K562 (cell line): ENCODE measurements around the gene CHRNB4. TPM values are rescaled to one million over a fixed set of nuclear protein-coding genes. Genes with fewer than 3 reads are reported as not detected.
A peak's percentile ranks its signal among the peaks of the same experiment; 100 is the strongest.

Source experiments
- ATAC-seq: fragments of 200-7000 bp; cut with Tn5 transposase; 3 replicates; pipeline ENCODE4 v1.9.1; 2020; ENCODE audit warnings: moderate library complexity
- BruUV-seq: library from RNA; stranded (reverse); fragments of 400-500 nt; replicated peaks from 2 replicates; lab custom pipeline; 2021; lab: Mats Ljungman, UMichigan
- CTCF ChIA-PET: fragments of 300-600 bp; formaldehyde crosslinking; extraction: SDS; loops from one replicate; lab custom pipeline; 2021; ENCODE audit warnings: low intra/inter-chr PET ratio; lab: Yijun Ruan, JAX
- POLR2A ChIA-PET: fragments of 300-600, 350-650 bp; sonication (Branson Sonifier 250); formaldehyde crosslinking; extraction: SDS; loops from one replicate; lab custom pipeline; 2021; ENCODE audit warnings: antibody characterized with exemption, inconsistent platforms; lab: Yijun Ruan, JAX
- DNase-seq, 4 experiments: peaks; one replicate each; pipeline versions ENCODE4 v3.0.0 to v3.0.0-alpha.2; 2011 to 2018; ENCODE audit warnings: low spot score in 3 of 4, mixed read lengths in 3 of 4; ENCODE audit errors: extremely low read depth in 1 of 4
- FAIRE-seq: peaks from 2 replicates; lab custom pipeline; 2011; peaks lifted over from hg19 to GRCh38; lab: Jason Lieb, UNC
- H2AFZ ChIP-seq: 2 replicates; pipeline ENCODE4 v1.6.0; 2011; ENCODE audit warnings: low read depth, low read length, control low read depth, inconsistent platforms
- H3K27ac ChIP-seq: fragments of 200-600 bp; 3 replicates; pipeline ENCODE4 v1.8.0; 2011; ENCODE audit warnings: low read depth, mild to moderate bottlenecking, control low read depth, inconsistent platforms, low read length, moderate library complexity, mixed read lengths; ENCODE audit errors: extremely low read depth
- H3K27me3 ChIP-seq, 2 experiments: fragments of 300-600 bp in 1 of 2; 2 replicates in 1 of 2; 3 replicates in 1 of 2; pipeline versions ENCODE4 v1.6.0 to v1.8.0; 2011; ENCODE audit warnings: inconsistent platforms in 2 of 2, low read length in 2 of 2, mild to moderate bottlenecking in 1 of 2, mixed read lengths in 1 of 2, moderate library complexity in 1 of 2; ENCODE audit not compliant: control insufficient read depth in 2 of 2, insufficient read depth in 2 of 2
- H3K36me3 ChIP-seq: fragments of 300-600 bp; 3 replicates; pipeline ENCODE4 v1.8.0; 2011; ENCODE audit warnings: mild to moderate bottlenecking, low read length, inconsistent platforms; ENCODE audit not compliant: control insufficient read depth, insufficient read depth
- H3K4me1 ChIP-seq, 2 experiments: fragments of 200-600 bp in 1 of 2; replicated peaks in 1 of 2; 2 replicates in 1 of 2; 3 replicates in 1 of 2; pipeline versions ENCODE4 v1.5.1 to v1.8.0; 2011; ENCODE audit warnings: inconsistent platforms in 2 of 2, low read length in 2 of 2, mild to moderate bottlenecking in 1 of 2, mixed read lengths in 1 of 2, moderate library complexity in 1 of 2; ENCODE audit not compliant: control insufficient read depth in 2 of 2, insufficient read depth in 2 of 2
- H3K4me2 ChIP-seq: 2 replicates; pipeline ENCODE4 v1.6.1; 2011; ENCODE audit warnings: low read length, control low read depth, inconsistent platforms, mixed read lengths; ENCODE audit not compliant: insufficient read depth
- H3K4me3 ChIP-seq: fragments of 200-600 bp; sonication (generic), shearing (Covaris generic); 2 replicates; pipeline ENCODE4 v1.5.1; 2016; ENCODE audit warnings: control low read depth, inconsistent platforms
- H3K79me2 ChIP-seq: fragments of 200-600 bp; 3 replicates; pipeline ENCODE4 v1.8.0; 2011; ENCODE audit warnings: low read length, inconsistent platforms; ENCODE audit not compliant: control insufficient read depth, insufficient read depth
- H3K9ac ChIP-seq, 2 experiments: 2 replicates each; pipeline versions ENCODE4 v1.6.0 to v1.6.1; 2011; ENCODE audit warnings: low read depth in 2 of 2, low read length in 2 of 2, control low read depth in 1 of 2, inconsistent platforms in 1 of 2, mild to moderate bottlenecking in 1 of 2, mixed read lengths in 1 of 2; ENCODE audit not compliant: insufficient read depth in 1 of 2
- H3K9me1 ChIP-seq: one replicate; pipeline ENCODE4 v1.6.0; 2011; ENCODE audit warnings: inconsistent platforms, mild to moderate bottlenecking, low read length, moderate library complexity; ENCODE audit not compliant: control insufficient read depth, insufficient read depth
- H3K9me3 ChIP-seq: replicated peaks from 2 replicates; pipeline ENCODE4 v1.5.1; 2011; ENCODE audit warnings: low read depth, low read length, inconsistent platforms; ENCODE audit not compliant: control insufficient read depth, insufficient read depth
- H4K20me1 ChIP-seq: replicated peaks from 2 replicates; pipeline ENCODE4 v1.6.1; 2011; ENCODE audit warnings: low read length, inconsistent platforms, mixed read lengths; ENCODE audit not compliant: control insufficient read depth, insufficient read depth
- BMI1 ChIP-seq: fragments of 150-350 bp; IDR thresholded peaks from 2 replicates; pipeline ENCODE4 v1.6.1; 2014; ENCODE audit warnings: low read length
- CREM ChIP-seq: IDR thresholded peaks from 2 replicates; pipeline ENCODE4 v1.6.1; 2014; ENCODE audit warnings: antibody characterized with exemption, low read depth
- FOXJ3 ChIP-seq: sonication (generic); formaldehyde crosslinking; IDR thresholded peaks from 2 replicates; pipeline ENCODE4 v1.4.0; 2020; ENCODE audit warnings: mild to moderate bottlenecking, missing genetic modification reagents
- MAZ ChIP-seq, 2 experiments: fragments of 450-650 bp in 1 of 2; sonication (generic) in 1 of 2; formaldehyde crosslinking; IDR thresholded peaks in 1 of 2; conservative IDR thresholded peaks in 1 of 2; 2 replicates each; pipeline versions ENCODE4 v1.4.0 to v1.5.0; 2020; ENCODE audit warnings: mild to moderate bottlenecking in 1 of 2, missing genetic modification reagents in 1 of 2
- NFIC ChIP-seq: fragments of 450-650 bp; IDR thresholded peaks from 2 replicates; pipeline ENCODE4 v1.6.1; 2017; ENCODE audit warnings: mild to moderate bottlenecking, inconsistent platforms
- REST ChIP-seq, 2 experiments: fragments of 450-650 bp; formaldehyde crosslinking in 1 of 2; IDR thresholded peaks; 2 replicates each; pipeline versions ENCODE4 v1.4.0 to v1.6.1; 2014 to 2020; ENCODE audit warnings: mild to moderate bottlenecking in 2 of 2, borderline replicate concordance in 1 of 2, low read depth in 1 of 2
- SLC30A9 ChIP-seq: fragments of 250-450 bp; sonication (Bioruptor Pico); IDR thresholded peaks from 2 replicates; pipeline ENCODE4 v1.8.0; 2022; ENCODE audit warnings: mild to moderate bottlenecking, moderate library complexity
- SPI1 ChIP-seq: IDR thresholded peaks from 2 replicates; pipeline ENCODE4 v1.6.1; 2011; ENCODE audit warnings: low read depth, low read length, control low read depth, borderline replicate concordance
- TEAD1 ChIP-seq, 2 experiments: fragments of 450-650 bp in 1 of 2; sonication (generic) in 1 of 2; formaldehyde crosslinking; IDR thresholded peaks; 2 replicates each; pipeline versions ENCODE4 v1.4.0 to v1.8.0; 2020 to 2022; ENCODE audit warnings: mild to moderate bottlenecking in 2 of 2, missing genetic modification reagents in 1 of 2
- ZNF12 ChIP-seq: sonication (generic); formaldehyde crosslinking; IDR thresholded peaks from 2 replicates; pipeline ENCODE4 v1.4.0; 2020; ENCODE audit warnings: mild to moderate bottlenecking, missing genetic modification reagents
- ZNF449 ChIP-seq: fragments of 250-450 bp; sonication (Bioruptor Pico); IDR thresholded peaks from 2 replicates; pipeline ENCODE4 v1.8.0; 2022; ENCODE audit warnings: moderate library complexity, mild to moderate bottlenecking, inconsistent platforms
- ZNF764 ChIP-seq: fragments of 250-450 bp; sonication (Bioruptor Pico); IDR thresholded peaks from 2 replicates; pipeline ENCODE4 v1.4.0; 2020; ENCODE audit warnings: low read depth, mild to moderate bottlenecking, moderate library complexity
- ZSCAN29 ChIP-seq: fragments of 450-650 bp; IDR thresholded peaks from 2 replicates; pipeline ENCODE4 v1.6.1; 2017
- WGBS: fragments of 100-300 bp; shearing (Covaris generic); methylation state at CpG from one replicate; pipeline ENCODE4 v1.1.6; 2016; ENCODE audit warnings: low coverage, mixed read lengths; ENCODE audit not compliant: insufficient coverage; ENCODE audit errors: missing lambda C conversion rate; 5-methylcytosine and 5-hydroxymethylcytosine counted together
- in situ Hi-C: fragments of 300-500 bp; cut with MboI; formaldehyde crosslinking; loops from 4 replicates; pipeline ENCODE4 v1.15.0; 2018; ENCODE audit warnings: inconsistent platforms, mixed read lengths
- intact Hi-C: fragments of 100-400 bp; cut with micrococcal nuclease; formaldehyde crosslinking; loops from 2 replicates; pipeline ENCODE4 v1.14.2; 2022
- polyA plus RNA-seq, 8 experiments: library from polyadenylated mRNA; depleted of rRNA in 4 of 8; stranded (reverse) in 5 of 8; unstranded in 3 of 8; fragments of >200 nt; fragmentation: Nextera tagmentation in 2 of 8; fragmentation: Illumina TruSeq in 1 of 8; extraction: Ambion mirVana in 2 of 8; extraction: Trizol in 1 of 8; gene quantifications; 2 replicates each; pipeline versions ENCODE4 v1.2.1 to v1.2.3, GENCODE V29; 2011 to 2014; ENCODE audit warnings: inconsistent platforms in 1 of 8, missing spikeins in 1 of 8
- total RNA-seq, 7 experiments: library from RNA; depleted of rRNA in 6 of 7; stranded (reverse); fragments of >200 nt in 6 of 7; fragmentation: Illumina TruSeq in 2 of 7; extraction: Trizol in 2 of 7; gene quantifications; 2 replicates each; pipeline versions ENCODE4 v1.2.1 to v1.2.3, GENCODE V29; 2011 to 2021; ENCODE audit warnings: low replicate concordance in 1 of 7

The CHRNB4 gene
- total and polyA plus RNA-seq, 9 of the 15 experiments (the other 6 are each of a cell fraction or from before 2014, with no cell fraction given), result 0.08 to 0.18 TPM; not detected in 7

GRCh38 chr15:78651007-78651406 lies 10.0 kb upstream of the CHRNB4 start:
- POLR2A ChIA-PET, result interaction anchor here (1.0 kb wide), 1 partner anchor 11 kb away, joined by 4 read pairs; no protein-coding TSS in a partner anchor
- H3K4me1 ChIP-seq, result no peaks in the 10 kb centered on the region
- intact Hi-C loops, result no loop called here

More at GRCh38 chr15:78651007-78651406, 10.0 kb upstream of the CHRNB4 start:
- DNase-seq (no peak), FAIRE-seq (no peak), ATAC-seq (no peak)
- CTCF ChIA-PET, result no interaction called here
- TF ChIP-seq ZNF12 (no peak), CREM (no peak), ZNF764 (CRISPR knock-in tag) (no peak), ZSCAN29 (no peak), BMI1 (no peak), TEAD1 (CRISPR knock-in tag; IDR thresholded peaks at IDR 0.05) (no peak), SLC30A9 (CRISPR knock-in tag) (no peak), ZNF449 (no peak), NFIC (peak; percentile 34; the same call in 1 of the 2 replicates), FOXJ3 (CRISPR knock-in tag) (no peak), SPI1 (no peak), MAZ (CRISPR knock-in tag; conservative IDR thresholded peaks at IDR 0.05 in 1 of 2, IDR thresholded peaks at IDR 0.05 in 1 of 2) (no peak), REST (IDR thresholded peaks at IDR 0.05; ENCODE audit: borderline replicate concordance) (peak; percentile 53), REST (CRISPR knock-in tag; IDR thresholded peaks at IDR 0.05; ENCODE audit: low read depth) (no peak)
- Histone ChIP-seq H3K79me2 (no peaks in the 10 kb centered on the region), H3K9me3 (no peaks in the 10 kb centered on the region), H4K20me1 (no peaks in the 10 kb centered on the region), H2AFZ (no peak overlapping the region), H3K4me2 (no peak overlapping the region), H3K9me1 (no peaks in the 10 kb centered on the region), H3K36me3 (no peaks in the 10 kb centered on the region), H3K9ac (no peak overlapping the region), H3K27ac (no peak overlapping the region), H3K4me3 (no peak overlapping the region), H3K27me3 (peaks cover 23 to 54% of the 10 kb centered on the region in 2 experiments; a peak in 4 of 5 replicates)
- BruUV-seq, result no TSS peak
- 0% methylated on average over 3 of the region's 3 CpGs for WGBS
- in situ Hi-C loops, result no loop called here
